CD4-positive, CD25-positive, alpha-beta regulatory T cell (primary cell): Measurements from ENCODE around the gene B3GAT1. TPM values are rescaled to one million over a fixed set of nuclear protein-coding genes. Genes with fewer than 3 reads are reported as not detected.
A peak's percentile ranks its signal among the peaks of the same experiment; 100 is the strongest.

Experiments used
- ATAC-seq, 2 donors: fragments of 150-1000 bp; cut with Tn5 transposase; one replicate each; pipeline ENCODE4 v1.10.0; 2021; ENCODE audit warnings: low read depth in 2 of 2, moderate number of reproducible peaks in 2 of 2, moderate library complexity in 1 of 2
- DNase-seq, 3 donors: peaks; one replicate each; pipeline versions ENCODE4 v3.0.0 to v3.0.0-alpha.2; 2012 to 2022; ENCODE audit warnings: mixed read lengths in 1 of 3
- H3K27ac ChIP-seq: one replicate; pipeline ENCODE4 v1.7.0; 2013; ENCODE audit warnings: mild to moderate bottlenecking, low read length; ENCODE audit not compliant: insufficient read depth, poor library complexity, severe bottlenecking
- H3K27me3 ChIP-seq: one replicate; pipeline ENCODE4 v1.7.0; 2013; ENCODE audit warnings: low read length; ENCODE audit not compliant: control insufficient read depth, insufficient read depth
- H3K36me3 ChIP-seq: one replicate; pipeline ENCODE4 v1.7.0; 2013; ENCODE audit warnings: mild to moderate bottlenecking, low read length, moderate library complexity; ENCODE audit not compliant: control insufficient read depth, insufficient read depth
- H3K4me1 ChIP-seq: 2 replicates; pipeline ENCODE4 v1.7.0; 2013; ENCODE audit warnings: mild to moderate bottlenecking, low read length; ENCODE audit not compliant: insufficient read depth, control insufficient read depth, poor library complexity, severe bottlenecking
- H3K4me3 ChIP-seq: one replicate; pipeline ENCODE4 v1.7.0; 2013; ENCODE audit warnings: low read depth, mild to moderate bottlenecking, low read length, moderate library complexity
- H3K9me3 ChIP-seq, 2 experiments: 1 replicate in 1 of 2; 2 replicates in 1 of 2; pipeline ENCODE4 v1.7.0; 2013; ENCODE audit warnings: low read length in 2 of 2, mild to moderate bottlenecking in 1 of 2, moderate library complexity in 1 of 2; ENCODE audit not compliant: control insufficient read depth in 2 of 2
- H3K27ac Mint-ChIP-seq, 3 donors: one replicate each; pipeline ENCODE4 v1.8.0; 2020 to 2022; ENCODE audit warnings: mild to moderate bottlenecking in 3 of 3, mixed read lengths in 3 of 3, moderate library complexity in 2 of 3
- H3K27me3 Mint-ChIP-seq: one replicate; pipeline ENCODE4 v1.8.0; 2022; ENCODE audit warnings: mild to moderate bottlenecking, mixed read lengths
- H3K36me3 Mint-ChIP-seq: one replicate; pipeline ENCODE4 v1.8.0; 2020; ENCODE audit warnings: mixed read lengths
- H3K4me1 Mint-ChIP-seq, 4 donors: one replicate each; pipeline ENCODE4 v1.8.0; 2020 to 2022; ENCODE audit warnings: mixed read lengths in 4 of 4, mild to moderate bottlenecking in 1 of 4
- H3K4me3 Mint-ChIP-seq, 4 donors: one replicate each; pipeline ENCODE4 v1.8.0; 2020 to 2022; ENCODE audit warnings: mild to moderate bottlenecking in 4 of 4, mixed read lengths in 4 of 4, moderate library complexity in 3 of 4
- H3K9me3 Mint-ChIP-seq, 7 donors: one replicate each; pipeline ENCODE4 v1.8.0; 2020 to 2022; ENCODE audit warnings: mixed read lengths in 7 of 7, mild to moderate bottlenecking in 3 of 7, moderate library complexity in 2 of 7
- polyA plus RNA-seq, 4 donors: library from polyadenylated mRNA; unstranded; fragments of 300-500 nt; fragmentation: Illumina TruSeq; gene quantifications; one replicate each; pipeline ENCODE4 v1.2.3, GENCODE V29; 2021
- total RNA-seq: library from RNA; stranded (reverse); gene quantifications from one replicate; pipeline ENCODE4 v1.2.3, GENCODE V29; 2022

The B3GAT1 gene
- total and polyA plus RNA-seq, 5 donors from 2014 or later, result 1.9 TPM; not detected in 4

DNA sequence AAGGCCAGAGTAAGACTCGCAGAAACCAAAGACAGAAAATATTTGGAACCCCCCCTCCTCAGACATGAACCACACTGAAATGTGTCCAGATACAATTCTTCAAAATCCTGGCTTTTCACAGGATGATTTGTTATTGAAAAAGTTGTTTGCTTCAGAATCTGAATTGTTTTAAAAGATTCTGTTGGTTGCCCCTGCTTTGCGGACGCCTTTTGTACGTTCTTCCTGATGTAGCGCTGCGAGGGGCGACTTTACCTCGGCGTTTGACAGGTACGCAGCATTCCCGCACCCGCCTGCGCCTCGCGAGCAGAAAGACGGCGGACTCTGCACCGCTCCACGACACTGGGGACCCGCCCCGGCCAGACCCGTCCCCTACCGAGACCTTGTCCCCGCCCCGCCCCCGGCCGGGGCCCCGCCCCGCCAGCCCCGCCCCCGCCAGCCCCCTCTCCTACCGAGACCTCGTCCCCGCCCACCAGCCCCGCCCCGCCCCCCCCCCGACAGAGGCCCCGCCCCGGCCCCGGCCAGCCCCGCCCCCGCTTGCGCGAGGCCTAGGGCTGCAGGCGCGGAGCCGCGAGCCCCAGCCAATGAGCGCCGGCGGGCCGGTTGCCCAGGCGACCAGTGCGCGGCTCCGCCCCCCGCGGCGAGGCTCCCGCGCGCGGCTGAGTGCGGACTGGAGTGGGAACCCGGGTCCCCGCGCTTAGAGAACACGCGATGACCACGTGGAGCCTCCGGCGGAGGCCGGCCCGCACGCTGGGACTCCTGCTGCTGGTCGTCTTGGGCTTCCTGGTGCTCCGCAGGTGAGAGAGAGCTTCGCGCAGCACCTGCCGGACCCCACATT, 80.5 kb downstream of the B3GAT1 start, which contains the start of gene GLB1L2:
Gene GLB1L2, plus strand, starts transcription at position 635 of the 835 bp plus-strand sequence. Its CDS starts 74 bp downstream, at position 709.
- Mint-ChIP-seq H3K4me1 (peaks cover 0 to 14% (median 5%) of the 10 kb centered on the region in 4 donors), H3K27me3 (peaks cover 39% of the 10 kb centered on the region), H3K9me3 (peaks cover 0 to 2% (median 0%) of the 10 kb centered on the region in 7 donors), H3K36me3 (no peaks in the 10 kb centered on the region), H3K4me3 (peak within 1 kb of the TSS; percentile 83 to 95 (median 90)), H3K27ac (peak within 1 kb of the TSS in 2 of 3 donors; percentile 53 to 83)
- H3K4me1 ChIP-seq, result peaks cover 17% of the 10 kb centered on the region
- H3K27me3 ChIP-seq, result peaks cover 14% of the 10 kb centered on the region
- peak within 1 kb of the TSS; percentile 73 for H3K4me3 ChIP-seq
- H3K36me3 ChIP-seq, result no peaks in the 10 kb centered on the region
- ATAC-seq (peak; percentile 96), DNase-seq (peak; percentile 72 to 75 (median 75))
- H3K27ac ChIP-seq, result no peak within 1 kb of the TSS
- H3K9me3 ChIP-seq, result no peaks in the 10 kb centered on the region

DNA sequence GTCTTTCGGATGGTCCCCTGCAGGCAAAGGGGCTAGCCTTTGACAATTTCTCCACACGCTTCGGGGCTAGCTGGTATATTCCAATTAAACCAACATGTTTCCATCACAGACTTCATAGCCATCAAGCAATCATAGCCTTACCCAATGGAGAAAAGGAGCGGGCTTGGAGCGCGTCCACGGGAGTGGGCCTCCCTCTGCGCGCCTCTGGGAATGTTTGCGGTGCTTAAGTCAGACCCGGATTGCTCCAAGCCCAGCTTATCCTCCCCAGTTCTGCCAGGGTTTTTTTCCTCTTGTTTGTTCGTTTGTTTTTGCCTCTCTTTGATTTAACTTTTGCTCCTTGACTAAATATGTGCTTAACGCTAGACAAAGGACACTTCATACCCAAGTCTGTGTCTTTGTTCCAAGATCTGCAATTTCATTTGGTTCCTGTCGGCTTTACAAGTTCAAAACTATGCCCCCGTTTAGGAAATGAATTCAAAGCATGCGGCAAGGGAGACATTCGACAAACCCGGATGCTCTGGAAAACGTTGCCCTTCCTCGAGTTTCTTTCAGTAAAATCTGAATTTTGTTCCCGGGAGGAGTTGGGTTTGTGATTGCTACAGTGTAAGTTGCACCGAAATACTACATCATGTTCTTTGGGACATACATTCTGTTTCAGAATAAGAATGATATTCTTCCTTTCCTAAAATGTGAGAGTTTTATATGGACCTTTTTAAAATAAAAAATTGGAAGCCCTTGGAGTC, 81.3 kb downstream of the B3GAT1 start:
- Histone ChIP-seq H3K4me1 (peaks cover 17% of the 10 kb centered on the region), H3K4me3 (peak overlapping the region; percentile 73), H3K9me3 (no peaks in the 10 kb centered on the region), H3K27ac (no peak overlapping the region), H3K36me3 (no peaks in the 10 kb centered on the region), H3K27me3 (peaks cover 14% of the 10 kb centered on the region)
- peaks cover 0 to 14% (median 5%) of the 10 kb centered on the region in 4 donors for H3K4me1 Mint-ChIP-seq
- DNase-seq, result no peak
- no peak overlapping the region for H3K27ac Mint-ChIP-seq
- no peak for ATAC-seq
- H3K27me3 Mint-ChIP-seq, result peaks cover 38% of the 10 kb centered on the region
- no peaks in the 10 kb centered on the region for H3K36me3 Mint-ChIP-seq
- peaks cover 0 to 2% (median 0%) of the 10 kb centered on the region in 7 donors for H3K9me3 Mint-ChIP-seq
- H3K4me3 Mint-ChIP-seq, result peak overlapping the region; percentile 5 to 90 (median 88)

Other genes starting within 250 kb of the B3GAT1 start
- 38.2 TPM for gene NCAPD3, start 188.3 kb downstream of the B3GAT1 start, total RNA-seq
- 10 to 100 TPM; 12.9 to 19.3 (median 14.6) TPM for gene NCAPD3, start 188.3 kb downstream of the B3GAT1 start, polyA plus RNA-seq
- 65.1 TPM for gene VPS26B, start 187.6 kb downstream of the B3GAT1 start, total RNA-seq
- 10 to 100 TPM; 43.9 to 61.7 (median 54.3) TPM for gene VPS26B, start 187.6 kb downstream of the B3GAT1 start, polyA plus RNA-seq
- 35.2 TPM for gene THYN1, start 158.9 kb downstream of the B3GAT1 start, total RNA-seq
- 100 to 1,000 TPM; 138 to 148 (median 144) TPM for gene THYN1, start 158.9 kb downstream of the B3GAT1 start, polyA plus RNA-seq
- gene ACAD8, start 158.7 kb downstream of the B3GAT1 start, total RNA-seq, result 28.7 TPM
- gene ACAD8, start 158.7 kb downstream of the B3GAT1 start, polyA plus RNA-seq, result 10 to 100 TPM; 18.6 to 22.6 (median 19.9) TPM
- 2.0 TPM for gene GLB1L3, start 135.9 kb downstream of the B3GAT1 start, total RNA-seq
- 1 to 10 TPM; 2.1 to 3.0 (median 2.3) TPM for gene GLB1L3, start 135.9 kb downstream of the B3GAT1 start, polyA plus RNA-seq
- 0.54 TPM for gene GLB1L2, start 80.3 kb downstream of the B3GAT1 start, total RNA-seq
- gene GLB1L2, start 80.3 kb downstream of the B3GAT1 start, polyA plus RNA-seq, result under 1 TPM in 3 of 4 donors, not detected in 1; 0.11 to 0.79 (median 0.53) TPM